Thoracic aorta (tissue), 2 donors: Measurements from ENCODE around the gene ATP5ME. TPM values are rescaled to one million over a fixed set of nuclear protein-coding genes. Genes with fewer than 3 reads are reported as not detected.
A peak's percentile ranks its signal among the peaks of the same experiment; 100 is the strongest.

Experiments
- ATAC-seq: fragments of 150-250 bp; one replicate; pipeline ENCODE4 v1.8.0; 2017; ENCODE audit warnings: low read depth; ENCODE audit not compliant: insufficient number of reproducible peaks, low FRiP score
- DNase-seq: peaks from one replicate; pipeline ENCODE4 v3.0.0-alpha.2; 2020; ENCODE audit warnings: low spot score
- H3K27ac ChIP-seq, 2 donors: fragments of 200-600 bp; sonication (generic); 1 replicate in 1 of 2; 2 replicates in 1 of 2; pipeline ENCODE4 v1.5.1; 2016; ENCODE audit warnings: mild to moderate bottlenecking in 2 of 2, moderate library complexity in 2 of 2
- H3K27me3 ChIP-seq: fragments of 200-600 bp; sonication (generic); replicated peaks from 2 replicates; pipeline ENCODE4 v1.6.0; 2016; ENCODE audit warnings: mild to moderate bottlenecking; ENCODE audit not compliant: insufficient read depth
- H3K36me3 ChIP-seq: fragments of 200-600 bp; sonication (generic); one replicate; pipeline ENCODE4 v1.5.1; 2016
- H3K4me1 ChIP-seq, 2 donors: fragments of 200-600 bp; sonication (generic); 1 replicate in 1 of 2; 2 replicates in 1 of 2; pipeline versions ENCODE4 v1.5.1 to v1.6.0; 2016; ENCODE audit warnings: low read depth in 2 of 2, mild to moderate bottlenecking in 1 of 2; ENCODE audit not compliant: control insufficient read depth in 1 of 2
- H3K4me3 ChIP-seq: fragments of 200-600 bp; sonication (generic); 2 replicates; pipeline ENCODE4 v1.5.1; 2016; ENCODE audit warnings: mild to moderate bottlenecking
- H3K9me3 ChIP-seq: fragments of 200-600 bp; sonication (generic); 2 replicates; pipeline ENCODE4 v1.5.1; 2016
- CTCF ChIP-seq: fragments of 200-600 bp; sonication (generic); IDR thresholded peaks from one replicate; pipeline ENCODE4 v1.5.1; 2019; ENCODE audit warnings: antibody characterized with exemption
- total RNA-seq, 2 donors: library from RNA; depleted of rRNA; stranded (reverse); fragments of >200 nt; gene quantifications; one replicate each; pipeline versions ENCODE4 v1.1.0 to v1.2.3, GENCODE V29; 2016

ATP5ME gene
- total RNA-seq, 2 donors from 2014 or later = 21.0 to 51.6 TPM

GRCh38 chr4:687971-688853 lies 14.1 kb upstream of the ATP5ME start:
- no peaks in the 10 kb centered on the region for H3K9me3 ChIP-seq
- no peaks in the 10 kb centered on the region for H3K36me3 ChIP-seq
- peak overlapping the region in 1 of 2 donors; percentile 72 for H3K27ac ChIP-seq
- H3K4me1 ChIP-seq = peaks cover 7 to 22% of the 10 kb centered on the region in 2 donors
- ATAC-seq (no peak), DNase-seq (no peak)
- TF ChIP-seq CTCF = no peak
- H3K4me3 ChIP-seq = peak overlapping the region; percentile 75
- no peaks in the 10 kb centered on the region for H3K27me3 ChIP-seq

- Histone ChIP-seq H3K9me3 (no peaks in the 10 kb centered on the region), H3K27me3 (no peaks in the 10 kb centered on the region), H3K27ac (peak overlapping the region in 1 of 2 donors; percentile 72), H3K4me3 (peak overlapping the region; percentile 75), H3K36me3 (no peaks in the 10 kb centered on the region), H3K4me1 (peaks cover 7 to 22% of the 10 kb centered on the region in 2 donors)
- DNase-seq = peak; percentile 70
- peak; percentile 17 for ATAC-seq
- no peak for TF ChIP-seq CTCF
Measured at GRCh38 chr4:687048-687970, 13.2 kb upstream of the ATP5ME start.

GRCh38 chr4:686413-687040 lies 12.5 kb upstream of the ATP5ME start:
- DNase-seq = no peak
- H3K9me3 ChIP-seq = no peaks in the 10 kb centered on the region
- no peaks in the 10 kb centered on the region for H3K36me3 ChIP-seq
- no peak for TF ChIP-seq CTCF
- H3K27me3 ChIP-seq = no peaks in the 10 kb centered on the region
- no peak for ATAC-seq
- H3K27ac ChIP-seq = no peak overlapping the region
- no peak overlapping the region for H3K4me3 ChIP-seq
- H3K4me1 ChIP-seq = peaks cover 7 to 22% of the 10 kb centered on the region in 2 donors

GRCh38 chr4:685679-686412 lies 11.8 kb upstream of the ATP5ME start:
- DNase-seq = no peak
- Histone ChIP-seq H3K9me3 (no peaks in the 10 kb centered on the region), H3K4me3 (no peak overlapping the region), H3K27me3 (no peaks in the 10 kb centered on the region), H3K4me1 (peaks cover 11 to 26% of the 10 kb centered on the region in 2 donors), H3K27ac (no peak overlapping the region), H3K36me3 (no peaks in the 10 kb centered on the region)
- ATAC-seq = no peak
- TF ChIP-seq CTCF = no peak
